GM18520 (cell line): Measurements from ENCODE around the gene SULT4A1.

ENCODE experiments used
- ATAC-seq: cut with Tn5 transposase; IDR thresholded peaks from one replicate; pipeline ENCODE4 v1.9.1; 2021; ENCODE audit not compliant: unreplicated experiment

Gene SULT4A1

GRCh38 chr22:43814264-43814663 is 48.0 kb downstream of the SULT4A1 start:
- no peak for ATAC-seq

GRCh38 chr22:43812890-43813289 is 49.4 kb downstream of the SULT4A1 start:
- no peak for ATAC-seq

DNA sequence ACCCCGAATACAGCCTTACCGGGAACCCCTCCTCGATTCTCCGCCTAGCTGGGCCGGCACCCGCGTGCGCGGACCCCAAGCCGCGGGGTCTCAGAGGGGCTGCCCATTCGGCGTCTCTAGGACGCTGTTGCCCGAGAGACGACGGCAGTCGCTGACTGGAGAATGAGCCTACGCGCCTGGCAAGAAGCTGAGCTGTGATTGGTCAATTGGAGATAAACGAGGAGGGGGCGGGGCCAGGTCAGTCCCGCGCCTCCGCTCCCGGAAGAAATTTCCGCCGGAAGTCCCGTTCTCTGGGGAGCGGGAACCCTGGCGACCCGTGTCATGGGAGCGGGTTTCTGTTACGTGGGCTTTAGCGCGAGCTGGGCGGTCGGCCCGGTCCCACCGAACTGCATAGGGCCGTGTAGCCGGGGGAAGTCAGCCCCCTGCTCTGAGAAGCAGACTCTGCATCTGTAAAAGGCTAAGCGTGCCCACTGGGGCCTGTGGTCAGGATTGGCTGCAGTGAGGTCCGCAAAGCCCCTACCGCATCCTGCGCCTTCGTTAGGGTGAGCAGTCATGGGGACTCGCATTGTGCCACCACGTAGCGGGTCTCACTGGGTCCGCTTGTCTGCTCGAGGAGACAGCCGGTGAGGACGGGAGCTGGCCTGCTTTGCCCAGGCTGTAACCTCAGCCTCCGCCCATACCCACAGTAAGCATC is 50.0 kb downstream of the SULT4A1 start, which contains the start of gene EFCAB6:
TSS of gene EFCAB6 (minus strand) at position 157 of the 694 bp plus-strand sequence. CDS start 29,987 bp downstream, outside the sequence.
- peak; percentile 68 for ATAC-seq

- ATAC-seq: no peak
These were observed 50.5 kb downstream of the SULT4A1 start for GRCh38 chr22:43811777-43812148.

DNA sequence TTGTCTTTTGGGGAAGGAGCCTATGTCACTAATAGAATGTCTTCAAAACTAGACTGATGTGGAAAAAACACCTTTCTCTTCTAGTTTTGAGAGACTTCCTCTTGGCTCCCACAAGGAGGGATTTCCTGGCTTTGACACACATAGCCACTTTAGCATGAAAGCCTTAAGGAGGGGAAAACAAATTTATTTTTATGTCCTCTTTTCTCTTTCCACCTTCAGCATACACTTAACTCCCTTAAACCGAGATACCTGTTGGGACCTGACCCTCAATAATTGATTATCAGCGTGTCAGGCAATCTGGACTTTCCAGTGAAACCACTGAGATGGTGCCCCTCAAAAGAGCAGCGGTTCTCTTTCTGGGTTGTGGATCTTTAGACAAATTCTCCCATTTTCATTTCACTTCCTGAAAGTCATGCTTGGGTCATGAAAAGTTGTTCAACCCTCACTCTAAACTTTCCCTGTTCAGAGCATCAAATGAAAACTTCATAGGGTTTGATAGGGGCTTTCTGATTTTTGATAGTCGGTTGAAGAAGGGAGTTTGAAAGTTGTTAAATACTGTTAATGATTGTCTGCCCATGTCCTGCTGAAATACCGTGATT is 59.3 kb downstream of the SULT4A1 start:
- ATAC-seq: no peak

DNA sequence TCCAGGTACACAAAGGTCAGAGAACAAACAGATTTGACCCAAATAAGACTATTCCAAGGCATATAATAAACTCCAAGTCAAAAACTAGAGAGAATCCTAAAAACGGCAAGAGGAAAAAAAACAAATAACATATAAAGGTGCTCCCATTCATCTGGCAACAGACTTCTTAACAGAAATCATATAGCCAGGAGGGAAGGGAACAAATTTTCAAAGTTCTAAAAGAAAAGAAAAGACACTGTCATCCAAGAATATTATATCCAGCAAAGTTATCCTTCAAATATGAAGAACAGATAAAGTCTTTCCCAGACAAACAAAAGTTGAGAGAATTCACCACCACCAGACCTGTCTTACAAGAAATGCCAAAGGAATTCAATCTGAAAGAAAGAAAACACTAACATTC is 61.3 kb downstream of the SULT4A1 start:
- no peak for ATAC-seq

GRCh38 chr22:43798492-43798891 is 63.8 kb downstream of the SULT4A1 start:
- ATAC-seq: no peak

DNA sequence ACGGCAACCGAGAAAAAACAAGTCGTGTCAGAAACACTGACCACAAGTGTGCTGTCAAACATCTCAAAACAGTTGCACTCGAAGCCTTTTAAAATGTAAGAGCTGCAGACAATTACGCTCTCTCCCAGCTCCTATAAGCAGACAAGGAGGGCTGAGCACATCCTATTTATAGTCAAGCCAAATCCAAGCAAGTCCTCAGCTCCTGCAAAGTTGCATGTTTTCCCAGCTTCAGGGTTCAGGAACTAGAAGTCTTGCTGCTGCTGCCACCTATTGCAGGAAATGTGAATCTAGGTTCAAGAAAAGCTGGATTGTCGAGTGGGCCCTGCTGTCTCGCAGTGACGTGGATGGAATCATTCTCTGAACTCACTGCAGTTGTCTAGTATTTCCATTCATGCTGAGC is 65.7 kb downstream of the SULT4A1 start:
- ATAC-seq: no peak

DNA sequence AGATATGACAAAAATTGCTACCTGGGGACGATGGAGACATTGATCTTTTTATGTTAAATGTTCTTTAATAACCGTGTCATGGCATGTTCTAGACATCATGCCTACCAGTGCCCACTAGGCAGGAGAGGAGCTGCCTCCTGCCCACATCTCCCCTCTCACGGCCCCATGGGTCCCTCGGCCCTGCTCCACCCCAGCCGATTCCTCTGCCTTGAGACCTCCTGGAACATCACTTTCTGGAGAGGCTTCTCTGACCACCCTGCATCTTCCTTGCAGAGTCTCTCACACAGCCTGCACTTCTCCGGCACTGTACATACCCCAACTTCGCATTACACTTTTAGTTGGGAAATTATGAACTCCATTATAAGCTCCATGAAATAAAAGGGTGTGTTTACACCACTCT is 67.0 kb downstream of the SULT4A1 start:
- no peak for ATAC-seq

GRCh38 chr22:43792905-43793304 is 69.4 kb downstream of the SULT4A1 start:
- ATAC-seq: no peak

- no peak for ATAC-seq
These were observed 72.9 kb downstream of the SULT4A1 start for GRCh38 chr22:43789452-43789851.

DNA sequence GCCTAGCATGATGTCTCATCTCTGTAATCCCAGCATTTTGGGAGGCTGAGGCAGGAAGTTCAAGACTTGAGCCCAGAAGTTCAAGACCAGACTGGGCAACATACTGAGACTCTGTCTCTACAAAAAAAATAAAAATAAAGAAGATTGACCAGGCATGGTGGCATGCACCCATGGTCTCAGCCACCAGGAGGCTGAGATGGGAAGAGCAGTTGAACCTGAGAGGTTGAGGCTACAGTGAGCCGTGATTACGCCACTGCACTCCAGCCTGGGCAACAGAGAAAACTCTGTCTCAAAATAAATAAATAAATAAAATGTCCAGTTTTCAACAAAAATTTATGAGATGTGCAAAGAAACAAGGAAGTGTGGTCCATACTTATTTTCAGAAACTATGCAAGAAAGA is 78.5 kb downstream of the SULT4A1 start:
- no peak for ATAC-seq

- no peak for ATAC-seq
These were observed 79.9 kb downstream of the SULT4A1 start for GRCh38 chr22:43782448-43782847.

- no peak for ATAC-seq
These were observed 85.0 kb downstream of the SULT4A1 start for GRCh38 chr22:43777286-43777685.

- no peak for ATAC-seq
These were observed 86.1 kb downstream of the SULT4A1 start for GRCh38 chr22:43776081-43776670.
